HG02840 (cell line): Measurements from ENCODE around the gene FAM3C.
"Not testable (repeated sequence)": the region's sequence is repeated elsewhere in the genome, so short reads cannot be mapped to it uniquely, and the experiment has no call there.

Source experiments
- ATAC-seq: cut with Tn5 transposase; IDR thresholded peaks from one replicate; pipeline ENCODE4 v1.9.1; 2021; ENCODE audit warnings: mild to moderate bottlenecking, moderate library complexity, moderate number of reproducible peaks; ENCODE audit not compliant: unreplicated experiment, low FRiP score

Gene FAM3C

GRCh38 chr7:121395961-121396757 lies at the start of gene FAM3C:
FAM3C (minus strand) TSS chr7:121396308; CDS start chr7:121382969, 13,339 bp downstream.
- ATAC-seq = peak; percentile 85

DNA sequence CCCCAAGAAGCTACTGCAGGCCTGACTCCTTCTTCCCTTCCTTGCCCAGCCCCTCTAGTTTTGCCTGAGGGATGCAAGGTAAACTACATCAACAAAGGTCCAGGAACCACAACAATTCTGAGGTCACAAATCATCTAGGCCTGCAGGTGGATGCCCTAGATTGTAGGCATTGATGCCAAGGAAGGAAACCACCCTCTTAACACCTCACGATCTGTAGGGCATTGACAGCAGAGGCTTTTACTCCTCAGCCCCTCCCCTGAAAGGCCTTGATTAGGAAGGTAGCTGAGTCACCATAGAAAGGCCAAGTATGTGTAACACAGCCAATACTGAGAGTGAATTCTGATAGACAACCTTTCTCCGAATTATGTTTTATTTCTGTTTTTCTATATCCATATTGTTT lies 46.7 kb upstream of the FAM3C start:
- ATAC-seq = no peak

GRCh38 chr7:121440857-121441503 lies 44.9 kb upstream of the FAM3C start:
- no peak for ATAC-seq

GRCh38 chr7:121438043-121438955 lies 42.2 kb upstream of the FAM3C start:
- ATAC-seq = not testable (repeated sequence)

DNA sequence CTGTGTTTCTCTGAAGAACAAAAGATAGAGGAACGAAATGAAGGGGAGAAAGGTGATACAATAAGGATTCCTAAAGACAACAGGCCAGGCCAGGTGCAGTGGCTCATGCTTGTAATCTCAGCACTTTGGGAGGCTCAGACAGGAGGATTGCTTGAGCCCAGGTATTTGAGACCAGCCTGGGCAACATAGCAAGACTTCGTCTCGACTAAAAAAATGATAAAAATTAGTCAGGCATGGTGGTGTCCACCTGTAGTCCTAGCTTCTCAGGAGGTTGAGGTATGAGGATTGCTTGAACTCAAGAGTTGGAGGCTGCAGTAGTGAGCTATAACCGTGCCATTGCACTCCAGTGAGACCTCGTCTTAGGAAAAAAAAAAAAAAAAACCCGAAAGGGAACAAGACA lies 41.4 kb upstream of the FAM3C start:
- ATAC-seq = no peak

GRCh38 chr7:121436688-121437087 lies 40.6 kb upstream of the FAM3C start:
- ATAC-seq = no peak

DNA sequence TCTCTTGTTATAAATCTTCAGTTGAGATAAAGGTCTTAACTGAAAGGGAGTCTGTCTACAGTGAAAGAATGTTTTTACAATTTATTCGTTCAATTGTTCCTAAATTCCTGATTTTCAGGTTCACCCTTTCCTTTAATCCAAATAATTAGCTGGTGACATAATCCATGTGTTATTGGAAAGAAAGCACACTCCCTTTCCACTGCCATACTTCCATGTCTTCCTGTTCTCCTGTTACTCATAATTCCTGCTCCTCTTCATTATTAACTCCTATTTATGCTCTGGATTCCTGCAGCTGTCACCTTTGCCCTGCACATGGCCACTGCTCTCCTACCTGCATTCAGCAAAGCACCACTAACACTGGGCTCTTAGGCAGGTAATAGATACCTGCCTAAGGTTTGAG lies 40.0 kb upstream of the FAM3C start:
- no peak for ATAC-seq

- peak; percentile 52 for ATAC-seq
Observed at GRCh38 chr7:121433775-121434174, 37.7 kb upstream of the FAM3C start.

GRCh38 chr7:121432486-121432885 lies 36.4 kb upstream of the FAM3C start:
- ATAC-seq = not testable (repeated sequence)

- no peak for ATAC-seq
Observed at GRCh38 chr7:121431996-121432395, 35.9 kb upstream of the FAM3C start.

- no peak for ATAC-seq
Observed at GRCh38 chr7:121431389-121431995, 35.4 kb upstream of the FAM3C start.

GRCh38 chr7:121430558-121430957 lies 34.5 kb upstream of the FAM3C start:
- ATAC-seq = no peak

DNA sequence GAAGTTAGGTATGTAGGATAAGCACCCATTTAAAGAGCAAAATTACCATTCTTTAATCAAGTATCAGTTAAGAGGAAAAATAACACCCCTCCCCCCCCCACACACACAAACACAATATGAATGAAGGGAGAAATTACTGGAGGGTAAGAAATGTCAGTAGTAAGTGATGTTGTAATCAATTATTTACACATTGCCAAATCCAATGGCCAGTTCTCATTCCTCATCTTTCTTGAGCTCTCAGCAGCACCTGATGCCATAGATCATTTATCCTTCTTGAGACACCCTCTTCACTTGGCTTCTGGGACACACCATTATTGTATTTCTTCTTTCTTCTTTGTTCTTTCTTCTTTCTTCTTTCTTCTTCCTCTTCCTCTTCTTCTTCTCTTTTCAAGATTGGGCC lies 33.7 kb upstream of the FAM3C start:
- no peak for ATAC-seq

DNA sequence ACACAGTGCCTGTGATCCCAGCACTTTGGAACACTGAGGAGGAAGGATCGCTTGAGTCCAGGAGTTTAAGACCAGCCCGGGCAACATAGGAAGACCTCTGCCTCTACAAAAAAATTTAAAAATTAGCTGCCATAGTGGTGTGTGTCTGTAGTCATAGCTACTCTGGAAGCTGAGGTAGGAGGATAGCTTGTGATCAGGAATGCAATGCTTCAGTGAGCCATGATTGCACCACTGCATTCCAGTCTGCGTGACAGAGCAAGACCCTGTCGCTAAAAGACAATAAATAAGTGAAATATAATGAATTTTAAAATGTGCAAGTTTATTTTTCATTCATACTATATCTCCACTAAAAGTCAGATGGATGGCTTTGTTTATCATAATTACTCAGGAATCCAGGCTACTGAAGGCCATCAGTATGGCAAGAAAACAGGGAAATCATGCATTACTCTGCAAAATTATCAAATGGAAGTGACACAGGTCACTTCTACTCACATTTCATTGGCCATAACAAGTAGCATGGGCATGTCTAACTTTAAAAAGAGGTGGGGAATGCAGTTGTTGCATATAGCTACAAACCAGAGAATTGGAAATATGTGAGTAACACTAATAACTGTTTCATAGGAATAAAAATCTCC lies 32.9 kb upstream of the FAM3C start:
- ATAC-seq = no peak

- ATAC-seq = not testable (repeated sequence)
Observed at GRCh38 chr7:121421743-121422142, 25.6 kb upstream of the FAM3C start.

- no peak for ATAC-seq
Observed at GRCh38 chr7:121420976-121421375, 24.9 kb upstream of the FAM3C start.

DNA sequence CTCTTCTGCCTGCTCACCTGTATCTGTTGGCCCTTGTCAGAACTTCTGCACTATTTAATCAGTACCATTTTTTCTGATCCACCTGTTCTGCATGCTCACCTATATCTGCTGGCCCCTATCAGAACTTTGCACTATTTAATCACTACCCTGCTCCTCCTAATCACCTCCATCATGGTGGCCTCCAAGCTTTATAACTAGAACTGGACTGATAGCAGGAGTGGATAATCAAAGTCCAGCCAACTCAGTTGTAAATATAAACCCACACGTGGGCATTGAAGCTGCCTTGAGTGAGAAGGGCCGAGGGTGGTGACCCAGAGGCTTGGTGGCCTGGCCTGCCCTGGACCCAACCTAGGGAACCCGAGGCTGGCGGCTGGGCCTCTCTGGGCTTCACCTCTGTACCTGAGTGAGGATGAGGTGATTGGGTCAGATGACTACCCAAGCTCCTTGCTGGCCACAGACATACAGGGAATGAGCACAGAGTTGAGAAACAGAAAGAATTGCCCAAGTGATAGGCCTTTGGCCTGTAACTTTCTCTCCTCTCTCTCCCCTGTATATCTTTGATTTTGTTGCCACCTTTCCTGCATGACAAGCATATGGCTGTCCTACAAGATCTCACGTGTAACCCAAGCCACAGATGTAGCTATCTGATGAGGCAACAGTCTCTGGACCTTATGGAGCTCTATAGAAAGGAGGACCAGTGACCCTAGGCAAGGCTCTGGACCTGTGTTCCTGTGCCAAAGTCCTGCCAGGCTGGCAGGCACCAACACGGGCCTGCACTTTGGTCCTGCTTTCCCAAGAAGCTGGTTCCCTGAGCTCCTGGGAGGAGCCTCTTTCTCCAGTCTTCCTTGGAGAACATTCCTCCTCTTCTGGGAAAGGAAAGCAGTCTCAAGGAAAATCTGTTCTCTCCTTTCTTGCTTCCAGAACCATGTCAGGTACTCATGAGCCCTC lies 23.4 kb upstream of the FAM3C start:
- no peak for ATAC-seq

GRCh38 chr7:121416533-121416932 lies 20.4 kb upstream of the FAM3C start:
- ATAC-seq = no peak

DNA sequence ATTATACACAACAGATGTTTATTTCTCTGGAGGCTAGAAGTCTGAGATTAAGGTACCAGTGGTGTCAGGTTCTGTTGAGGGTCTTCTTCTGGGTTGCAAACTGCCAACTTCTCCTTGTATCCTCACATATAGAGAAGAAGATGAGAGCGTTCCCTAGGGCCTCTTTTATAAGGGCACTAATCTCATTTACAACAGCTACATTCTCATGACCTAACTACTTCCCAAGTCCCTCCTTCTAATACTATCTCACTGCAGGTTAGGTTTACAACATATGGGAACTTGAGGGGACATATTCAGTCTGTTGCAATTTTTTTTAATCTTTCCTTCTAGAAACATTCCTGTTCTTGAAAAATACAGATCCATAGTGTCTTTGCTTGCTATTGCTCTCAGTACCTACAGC lies 18.3 kb upstream of the FAM3C start:
- ATAC-seq = no peak
